Lung microvascular endothelial cell (primary cell): ENCODE measurements around the gene RIPOR3. TPM values are rescaled to one million over a fixed set of nuclear protein-coding genes. Genes with fewer than 3 reads are reported as not detected.
A peak's percentile ranks its signal among the peaks of the same experiment; 100 is the strongest.
"Not testable (repeated sequence)": the region's sequence is repeated elsewhere in the genome, so short reads cannot be mapped to it uniquely, and the experiment has no call there.

ENCODE experiments used
- DNase-seq, 2 donors: peaks; one replicate each; pipeline versions ENCODE4 v3.0.0 to v3.0.0-alpha.2; 2010; ENCODE audit warnings: low read depth in 2 of 2
- total RNA-seq: library from RNA; depleted of rRNA; stranded (reverse); fragments of >200 nt; gene quantifications from 2 replicates; pipeline ENCODE4 v1.2.1, GENCODE V29; 2014

RIPOR3 gene
- total RNA-seq, 1 donor from 2014 or later = 0.20 TPM

DNA sequence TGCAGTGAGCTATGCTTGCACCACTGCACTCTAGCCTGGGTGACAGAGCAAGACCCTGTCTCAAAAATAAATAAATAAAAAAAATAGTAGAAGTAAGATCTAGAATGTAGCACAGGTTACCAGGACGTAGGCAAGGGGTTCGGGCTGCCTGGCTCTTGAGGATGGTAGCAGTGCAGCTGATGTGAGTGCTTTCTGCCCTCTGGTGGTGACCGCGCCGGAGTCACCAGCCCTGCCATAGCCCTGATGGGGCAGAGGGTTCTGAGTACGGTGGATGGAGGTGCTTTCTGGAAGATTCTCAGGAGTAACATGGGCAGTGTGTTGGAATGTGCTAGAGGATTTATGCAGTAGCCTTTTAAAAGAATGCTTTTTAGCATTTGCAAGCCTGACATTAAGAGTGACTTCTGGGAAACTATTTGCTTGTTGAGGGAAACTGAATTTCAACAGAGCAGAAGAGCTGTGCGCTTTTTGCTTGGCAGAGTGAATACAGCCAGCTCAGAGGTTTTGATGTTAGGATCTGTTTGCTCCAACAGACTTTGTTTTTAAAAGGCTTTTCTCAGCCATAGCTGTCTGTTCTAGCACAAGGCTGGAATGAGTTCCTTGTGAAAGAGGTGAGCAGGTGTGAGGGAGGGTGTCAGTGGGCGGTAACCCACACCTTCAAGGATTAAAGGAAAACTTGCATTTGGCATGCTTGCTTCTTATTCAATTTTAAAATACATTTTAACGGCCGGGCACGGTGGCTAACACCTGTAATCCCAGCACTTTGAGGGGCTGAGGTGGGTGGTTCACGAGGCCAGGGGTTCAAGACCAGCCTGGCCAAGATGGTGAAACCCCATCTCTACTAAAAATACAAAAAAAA, 115.2 kb downstream of the RIPOR3 start:
- DNase-seq = peak; percentile 73 to 82

DNA sequence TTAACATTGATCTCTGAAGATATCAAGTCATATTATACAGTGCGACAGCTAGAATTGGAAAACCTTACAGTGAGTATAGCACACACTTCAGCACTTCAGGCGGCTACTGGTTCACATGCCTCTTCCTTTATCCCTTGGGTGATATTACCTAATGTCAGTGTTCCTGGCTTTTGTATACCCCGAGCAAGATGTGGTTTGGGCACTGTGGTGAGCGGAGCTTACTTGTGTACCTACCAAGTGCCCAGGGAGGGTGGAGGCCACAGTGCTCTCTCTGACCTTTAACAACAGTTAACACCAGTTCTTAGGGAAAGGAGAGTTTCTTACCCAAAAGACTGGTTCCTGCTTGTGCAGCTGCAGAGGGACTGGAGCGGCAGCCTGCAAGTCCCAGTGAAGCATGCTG, 116.8 kb downstream of the RIPOR3 start:
- no peak for DNase-seq

DNA sequence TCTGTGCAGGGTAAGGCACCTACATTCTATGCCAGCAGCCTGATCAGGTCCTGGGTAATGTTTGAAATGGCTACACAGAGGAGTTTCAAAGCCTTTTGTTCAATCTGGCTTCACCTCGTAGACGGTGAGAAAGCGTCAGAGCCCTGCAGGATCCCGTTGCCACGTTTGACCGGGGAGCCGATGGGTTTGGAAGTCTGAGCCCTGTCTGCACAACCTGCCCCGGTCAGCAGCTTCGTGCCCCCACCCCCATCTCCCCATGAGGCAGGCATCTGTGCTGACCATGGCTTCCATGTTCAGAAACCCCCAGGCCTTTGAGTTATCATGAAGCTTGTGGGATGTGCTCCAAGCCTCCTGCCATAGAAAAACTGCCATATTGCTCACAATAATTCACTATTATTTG, 117.2 kb downstream of the RIPOR3 start:
- DNase-seq = no peak

DNA sequence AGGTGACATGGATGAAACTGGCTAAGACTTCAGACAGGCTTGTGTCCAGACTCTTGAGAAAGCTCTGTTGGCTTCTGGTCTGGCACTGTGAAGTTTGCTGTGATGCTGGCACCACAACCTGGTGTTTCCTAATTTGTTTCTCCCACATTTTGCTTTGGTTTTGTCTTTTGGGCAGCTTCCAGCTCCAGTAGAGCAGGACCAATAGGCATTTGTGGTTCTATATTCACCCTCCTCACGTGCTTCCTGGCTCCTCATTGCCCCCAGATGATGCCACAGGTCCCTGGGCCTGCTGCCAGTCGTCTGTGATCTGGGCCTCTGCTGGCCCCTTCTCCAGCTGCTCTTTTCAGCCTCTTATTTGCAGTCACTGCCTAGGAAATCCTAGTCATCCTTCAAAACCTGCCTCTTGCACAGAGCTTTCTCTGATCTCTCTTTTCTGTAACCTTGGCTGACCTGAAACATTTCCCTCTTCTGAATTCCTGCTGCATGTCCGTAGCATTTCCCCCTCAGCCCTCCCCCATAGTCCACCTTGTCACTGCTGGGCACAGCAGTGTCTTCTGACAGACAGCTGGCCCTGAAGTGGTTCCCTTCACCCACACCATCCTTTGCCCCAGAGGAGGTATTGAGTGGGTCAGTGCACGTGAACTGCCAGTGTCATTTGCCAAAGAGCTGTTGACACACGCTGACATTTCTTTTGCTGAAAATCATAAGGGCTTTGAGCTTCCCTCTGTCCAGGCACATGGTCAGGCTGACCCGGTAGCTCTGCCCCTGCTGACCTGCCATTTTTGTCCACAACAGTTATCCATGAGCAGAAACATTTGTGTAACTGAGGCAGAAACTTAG, 118.2 kb downstream of the RIPOR3 start:
- DNase-seq = peak; percentile 81 to 82

DNA sequence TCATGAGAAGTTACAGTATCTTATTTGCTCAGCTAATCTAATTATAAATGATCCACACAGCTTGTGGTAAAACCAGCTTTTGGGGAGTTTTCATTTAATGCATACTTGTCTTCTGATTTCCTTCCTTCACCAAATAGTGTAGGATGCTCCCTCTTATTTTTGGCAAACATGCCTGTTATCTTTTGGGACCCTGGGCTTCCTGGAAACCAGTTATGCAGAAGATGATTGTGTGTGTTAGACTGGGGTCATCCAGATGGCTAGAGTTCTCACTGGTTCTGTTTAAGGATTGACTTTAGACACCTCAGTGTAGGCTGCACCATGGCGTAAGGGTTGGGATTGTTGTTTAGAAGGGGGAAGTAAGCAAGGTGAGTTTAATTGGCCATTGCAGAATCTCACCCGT, 119.9 kb downstream of the RIPOR3 start:
- peak in 1 of 2 donors; percentile 42 for DNase-seq

DNA sequence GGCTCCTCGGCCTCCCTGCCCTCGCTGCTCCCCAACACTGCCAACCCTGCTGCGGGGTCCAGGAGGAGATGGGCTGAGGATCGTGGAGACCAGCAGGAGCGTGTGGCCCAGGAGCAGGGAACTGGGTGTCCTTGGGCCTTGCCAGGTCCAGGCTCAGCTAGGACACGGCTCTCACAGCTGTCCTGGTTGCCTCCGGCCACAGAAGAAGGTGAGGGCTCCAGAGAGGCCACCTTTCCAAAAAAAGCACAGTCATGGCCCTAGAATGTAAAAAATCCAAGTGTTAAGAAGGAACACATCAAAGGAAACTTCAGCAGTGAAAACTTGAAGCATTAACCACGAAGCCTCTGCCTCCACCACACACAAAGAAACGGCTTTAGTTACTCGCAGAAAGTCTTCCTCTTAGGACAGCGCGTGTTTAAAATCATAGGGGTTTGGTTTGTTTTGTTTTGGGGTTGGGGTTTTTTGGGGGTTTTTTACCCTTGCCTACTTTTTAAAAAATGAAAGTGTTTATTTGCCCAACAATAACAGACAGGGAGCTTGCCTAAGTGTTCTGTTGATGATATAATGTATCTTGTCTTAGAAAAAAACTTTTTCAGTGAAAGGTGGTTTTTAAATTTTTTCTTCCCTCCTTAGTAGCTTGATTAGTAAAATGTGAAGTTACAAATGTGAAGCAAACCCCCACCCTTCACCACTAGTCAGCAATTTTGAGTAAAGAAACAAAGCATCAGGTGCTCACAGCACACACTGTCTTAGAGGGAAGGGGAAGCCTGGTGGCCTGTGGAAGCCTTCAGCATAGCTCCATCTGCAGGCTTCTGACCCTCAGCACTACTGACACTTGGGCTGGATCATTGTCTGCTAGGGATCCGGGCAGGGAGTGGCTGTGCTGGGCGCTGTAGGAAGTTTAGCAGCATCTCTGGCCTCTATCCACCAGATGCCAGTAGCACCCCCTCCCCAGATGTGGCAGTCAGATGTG, 121.2 kb downstream of the RIPOR3 start:
- peak; percentile 46 to 62 for DNase-seq

DNA sequence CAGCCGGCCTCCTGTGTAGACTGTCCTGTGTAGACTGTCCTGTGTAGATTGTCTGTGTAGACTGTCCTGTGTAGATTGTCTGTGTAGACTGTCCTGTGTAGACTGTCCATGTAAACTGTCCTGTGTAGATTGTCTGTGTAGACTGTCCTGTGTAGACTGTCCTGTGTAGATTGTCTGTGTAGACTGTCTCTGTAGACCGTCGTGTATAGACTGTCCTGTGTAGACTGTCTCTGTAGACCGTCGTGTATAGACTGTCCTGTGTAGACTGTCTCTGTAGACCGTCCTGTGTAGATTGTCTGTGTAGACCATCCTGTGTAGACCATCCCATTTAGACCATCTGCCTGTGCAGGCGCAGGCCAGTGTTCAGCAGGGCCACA, 121.9 kb downstream of the RIPOR3 start:
- not testable (repeated sequence) for DNase-seq

DNA sequence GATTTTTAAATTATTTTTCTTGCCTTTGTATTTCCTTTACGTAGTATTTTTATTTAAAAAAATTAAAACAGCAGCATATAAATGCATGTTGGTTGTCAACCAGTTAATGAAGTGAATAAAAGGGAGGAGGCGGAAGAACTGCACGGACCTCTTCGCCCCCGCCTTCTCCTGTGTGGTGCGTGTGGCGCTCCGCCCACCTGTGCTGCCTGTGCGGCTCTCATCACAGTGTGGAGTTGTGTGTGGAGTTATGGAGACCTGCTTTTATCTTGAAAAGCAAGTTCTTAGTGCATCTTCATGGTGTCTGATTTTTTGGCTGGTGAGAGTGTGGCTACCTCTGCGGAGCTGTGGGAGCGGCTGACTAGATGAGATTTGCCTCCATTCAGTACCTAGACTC, 122.8 kb downstream of the RIPOR3 start:
- DNase-seq = no peak

DNA sequence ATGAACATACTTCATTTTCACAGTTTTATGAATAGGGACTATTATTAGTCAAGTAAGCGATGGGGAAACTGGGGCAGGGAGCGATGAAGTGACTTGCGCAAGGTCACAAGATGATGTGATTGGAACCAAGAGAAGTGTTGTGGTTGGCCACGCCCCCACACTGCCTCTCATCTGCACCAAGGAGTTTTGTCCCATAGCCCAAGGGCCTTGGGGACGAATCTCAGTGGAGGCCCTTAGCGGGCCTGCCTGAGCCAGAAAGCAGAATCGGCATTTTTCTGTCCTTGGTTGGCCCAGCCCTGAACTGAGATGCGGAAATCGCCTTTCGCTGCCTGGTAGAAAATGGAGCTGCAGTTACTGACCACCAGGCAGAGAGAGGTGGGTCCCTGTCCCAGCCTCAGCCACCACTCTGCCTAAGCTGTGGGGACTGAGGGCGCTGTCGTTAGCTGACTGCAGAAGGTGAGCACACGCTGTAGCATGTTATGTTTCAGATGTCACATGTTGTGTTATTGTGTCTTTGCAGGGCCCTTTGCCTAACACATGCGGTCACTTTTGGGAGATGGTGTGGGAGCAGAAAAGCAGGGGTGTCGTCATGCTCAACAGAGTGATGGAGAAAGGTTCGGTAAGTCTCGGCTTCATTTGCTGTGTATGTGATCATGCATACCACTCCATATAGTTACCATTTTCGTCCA, 123.3 kb downstream of the RIPOR3 start:
- DNase-seq = no peak

DNA sequence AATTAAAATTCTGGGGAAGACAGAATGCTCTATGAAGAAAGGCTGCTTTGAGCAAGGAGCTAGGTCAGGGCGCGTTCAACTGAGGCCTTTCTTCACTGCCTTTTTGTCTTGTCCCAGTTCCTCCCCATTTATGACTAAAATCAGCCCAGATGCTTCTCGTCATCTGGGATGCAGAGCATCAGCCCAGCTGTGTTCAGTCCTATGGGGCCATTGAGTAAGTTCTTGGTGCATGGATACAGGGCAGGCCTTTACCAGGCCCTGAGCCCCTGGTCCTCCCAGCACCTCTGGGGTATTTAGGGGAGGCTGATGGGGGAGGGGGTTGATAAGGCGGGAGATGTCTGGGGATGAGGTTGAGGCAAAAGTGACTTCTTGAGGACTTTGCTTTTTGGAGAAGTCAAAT, 125.5 kb downstream of the RIPOR3 start:
- DNase-seq = no peak

DNA sequence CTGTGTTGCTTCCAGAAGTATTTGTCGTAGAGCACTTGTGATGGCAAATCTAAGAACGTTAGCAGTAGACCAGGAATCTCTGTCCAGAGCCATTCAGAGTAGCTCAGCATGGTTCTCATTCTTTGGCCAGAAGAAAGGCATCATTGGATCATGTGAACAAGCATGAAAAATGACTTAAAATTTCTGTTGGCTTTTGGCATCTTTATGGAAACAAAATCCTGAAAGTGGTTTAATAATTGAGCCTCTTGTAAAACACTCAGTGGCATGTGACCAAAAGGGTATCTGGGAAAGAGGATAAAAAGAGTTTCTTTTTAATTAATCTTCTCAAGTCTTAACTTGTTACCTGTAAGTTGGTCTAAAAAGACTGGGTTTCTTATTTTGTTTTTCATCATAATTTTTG, 126.0 kb downstream of the RIPOR3 start:
- no peak for DNase-seq

DNA sequence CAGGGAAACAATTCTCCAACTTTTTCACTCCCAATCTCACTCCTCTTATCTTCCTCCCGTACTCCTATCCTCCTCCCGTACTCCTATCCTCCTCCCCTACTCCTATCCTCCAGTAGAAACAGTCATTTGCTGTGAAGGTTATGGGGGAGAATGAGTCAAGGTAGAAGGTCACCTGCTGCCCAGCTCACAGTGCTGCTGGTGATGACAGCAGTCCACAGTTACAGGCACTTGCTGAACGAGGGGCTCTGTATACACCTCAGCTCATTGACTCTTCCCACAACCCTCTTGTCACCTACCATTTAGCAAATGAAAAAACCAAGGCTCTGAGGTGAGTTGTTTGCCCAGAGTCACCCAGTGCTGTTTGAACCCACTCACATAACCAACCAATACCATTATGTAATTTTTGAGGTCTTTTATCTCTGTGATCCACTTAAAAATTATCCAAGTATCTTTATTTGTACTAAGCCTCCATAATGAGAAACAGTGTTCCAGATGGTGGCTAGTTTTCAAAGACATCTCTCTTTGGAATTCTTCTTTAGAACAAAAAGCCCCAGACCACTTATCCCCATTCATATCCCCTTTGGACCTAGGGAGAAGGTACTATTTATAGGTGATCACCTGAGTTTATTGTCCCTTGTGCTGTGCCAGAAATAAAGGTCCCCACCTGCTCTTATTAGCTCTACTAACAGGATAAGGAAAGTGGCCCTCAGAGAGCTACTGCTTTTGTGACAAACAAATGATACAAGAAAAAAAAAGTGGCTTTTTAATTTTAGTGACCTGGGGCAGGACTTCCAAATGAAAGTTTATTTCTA, 128.0 kb downstream of the RIPOR3 start:
- no peak for DNase-seq

DNA sequence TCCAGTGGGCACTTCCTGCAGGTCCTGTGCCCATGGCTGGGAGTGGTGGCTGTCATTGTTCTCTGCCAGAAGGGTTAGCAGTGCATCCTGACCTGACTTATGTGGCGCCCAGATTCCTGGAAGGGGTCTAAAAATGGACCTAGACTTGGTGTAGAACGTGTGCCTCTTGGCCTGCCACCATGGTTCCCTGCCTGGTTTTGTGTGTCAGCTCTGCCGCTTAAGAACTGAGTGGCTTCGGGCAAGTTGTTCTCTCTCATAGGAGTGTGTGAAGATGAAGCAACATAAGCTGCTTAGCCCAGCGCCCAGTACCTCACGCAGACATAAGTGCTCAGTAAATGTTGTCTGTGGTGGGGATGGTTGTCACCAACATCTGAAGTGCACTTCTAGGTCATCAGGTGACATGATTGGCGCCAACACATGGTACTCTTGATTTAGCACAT, 129.1 kb downstream of the RIPOR3 start:
- DNase-seq = no peak

DNA sequence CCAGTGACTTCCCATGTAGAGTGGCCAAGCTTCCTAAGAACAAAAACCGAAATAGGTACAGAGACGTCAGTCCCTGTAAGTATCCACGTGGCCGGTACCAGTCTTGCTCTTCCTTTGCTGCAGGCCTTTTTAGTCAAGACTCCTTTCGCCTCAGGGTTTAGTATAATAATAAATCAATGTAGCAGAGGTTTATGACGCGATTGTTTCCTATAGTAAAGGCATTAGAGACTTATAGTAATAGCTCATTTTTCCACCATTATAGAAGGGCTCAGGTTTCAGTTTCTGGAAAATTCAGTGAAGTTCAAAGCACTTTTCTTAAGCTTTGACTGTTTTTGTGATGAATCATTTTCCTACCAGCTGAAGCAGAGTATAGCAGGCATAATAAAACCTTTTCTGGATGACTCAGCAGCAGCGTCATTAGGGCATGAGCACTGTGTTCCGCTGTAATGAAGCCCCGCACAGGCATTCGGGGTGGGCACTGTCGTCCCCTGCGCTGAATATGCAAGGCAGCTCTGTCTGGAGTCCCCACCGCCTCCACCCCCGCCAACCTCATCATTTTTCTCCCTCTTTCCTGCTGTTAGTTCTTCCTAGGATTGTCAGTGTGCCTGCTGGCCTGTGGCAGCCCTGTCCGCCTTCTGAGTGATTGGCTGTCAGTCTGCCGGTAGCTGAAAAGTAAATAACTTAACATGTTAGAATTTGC, 129.8 kb downstream of the RIPOR3 start:
- DNase-seq = peak; percentile 85 to 96

DNA sequence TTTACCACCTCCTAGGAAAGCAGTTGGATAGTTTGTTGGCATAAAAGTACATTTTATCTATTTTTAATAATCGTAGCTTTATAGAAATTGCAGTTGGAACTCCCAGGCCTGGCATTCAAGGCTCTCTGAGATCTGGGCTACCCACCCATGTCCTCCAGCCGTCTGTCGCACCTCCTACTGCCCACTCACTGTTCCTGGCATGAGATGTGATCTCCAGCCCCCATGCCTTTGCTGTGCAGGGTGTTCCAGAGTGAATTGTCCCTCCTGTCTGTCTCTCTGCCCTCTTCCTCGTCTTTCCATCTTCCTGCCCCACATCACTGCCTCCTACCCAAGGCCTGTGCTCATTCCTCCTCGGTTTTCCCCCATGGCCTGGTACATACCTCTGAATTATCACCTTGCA, 130.5 kb downstream of the RIPOR3 start:
- DNase-seq = no peak

DNA sequence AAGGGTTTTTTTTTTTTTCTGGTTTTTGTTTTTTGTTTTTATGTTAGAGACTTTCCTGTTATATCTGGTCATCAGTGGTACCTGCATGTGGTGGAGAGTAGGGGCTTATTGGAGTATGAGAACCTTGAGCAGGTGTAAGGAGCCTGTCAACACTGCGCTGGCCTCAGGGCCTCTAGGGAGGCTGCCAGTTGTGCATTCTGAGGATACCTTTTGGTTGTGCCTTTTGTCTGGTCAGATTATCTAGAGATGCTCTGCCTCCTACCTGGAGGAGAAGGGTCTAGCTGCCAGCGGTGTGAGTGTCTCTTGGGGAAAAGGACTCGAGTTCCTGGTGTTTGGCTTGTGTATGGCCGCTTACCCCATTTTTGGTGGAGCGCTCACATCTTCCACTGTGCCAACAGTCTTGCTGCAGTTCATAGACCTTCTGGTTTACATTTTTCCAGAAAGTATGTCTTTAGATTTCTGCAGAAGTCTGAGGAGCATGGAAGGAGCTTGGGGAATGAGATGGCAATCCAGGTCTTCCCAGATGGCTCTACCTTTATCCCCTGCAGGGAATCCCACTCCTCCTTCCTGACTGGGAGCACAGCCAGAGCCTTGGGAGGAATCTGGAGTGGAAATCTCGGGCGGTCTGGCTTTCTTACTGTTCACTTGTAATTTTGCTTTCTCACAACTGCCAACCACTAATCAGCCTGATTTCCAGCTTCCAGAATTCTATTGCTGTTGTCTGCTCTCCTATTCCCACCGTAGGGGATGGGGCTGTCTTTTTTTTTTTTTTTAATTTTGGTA, 131.3 kb downstream of the RIPOR3 start:
- DNase-seq = no peak

DNA sequence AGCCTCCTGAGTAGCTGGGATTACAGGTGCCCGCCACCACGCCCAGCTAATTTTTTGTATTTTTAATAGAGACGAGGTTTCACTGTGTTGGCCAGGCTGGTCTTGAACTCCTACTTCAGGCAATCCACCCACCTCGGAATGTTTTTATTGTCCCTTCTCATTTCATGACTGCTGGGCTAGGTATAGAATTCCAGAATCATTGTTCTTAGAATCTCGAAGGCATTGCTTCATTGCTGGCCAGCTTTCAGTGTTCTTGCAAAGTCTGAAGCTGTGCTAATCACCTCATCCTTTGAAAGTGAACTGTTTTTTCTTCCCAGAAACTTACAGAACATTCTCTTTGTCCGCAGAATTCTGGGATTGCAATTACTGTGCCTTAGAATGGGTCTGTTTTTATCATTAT, 132.2 kb downstream of the RIPOR3 start:
- no peak for DNase-seq

DNA sequence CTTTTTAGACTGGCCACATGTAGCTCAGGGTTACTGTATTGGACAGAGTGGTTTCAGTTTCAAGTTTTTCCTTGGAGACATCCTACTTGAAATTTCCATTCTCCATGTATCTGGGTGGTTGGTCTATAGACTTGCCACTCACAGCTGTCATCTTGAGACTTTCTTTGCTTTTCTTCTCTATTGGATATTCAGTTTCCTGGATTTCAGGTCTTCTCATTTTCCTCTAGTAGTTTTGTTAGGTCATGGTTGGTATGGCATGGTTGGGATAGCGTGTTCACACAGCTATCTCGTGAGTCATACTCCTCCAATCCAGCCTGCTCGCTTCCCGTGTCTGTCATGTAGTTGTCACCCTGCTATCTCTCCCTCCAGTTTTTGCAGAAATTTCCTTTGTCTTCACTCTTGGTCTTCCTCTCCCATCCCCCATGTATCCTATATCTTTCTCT, 132.8 kb downstream of the RIPOR3 start:
- peak; percentile 78 to 92 for DNase-seq
